Prostate gland (tissue), 2 donors: ENCODE results near the gene ARHGAP35. TPM values are rescaled to one million over a fixed set of nuclear protein-coding genes. Genes with fewer than 3 reads are reported as not detected.

Experiments
- DNase-seq: peaks from one replicate; pipeline ENCODE4 v3.0.0-alpha.2; 2019; ENCODE audit warnings: low spot score
- H3K27ac ChIP-seq, 2 donors: fragments of 200-600 bp; sonication (generic); 2 replicates each; pipeline ENCODE4 v1.5.1; 2017 to 2019
- H3K27me3 ChIP-seq: fragments of 200-600 bp; sonication (generic); replicated peaks from 2 replicates; pipeline ENCODE4 v1.5.1; 2019; ENCODE audit not compliant: insufficient read depth
- H3K36me3 ChIP-seq, 2 donors: fragments of 200-600 bp; sonication (generic); 1 replicate in 1 of 2; 2 replicates in 1 of 2; pipeline versions ENCODE4 v1.5.1 to v1.8.1; 2017 to 2019
- H3K4me1 ChIP-seq: fragments of 200-600 bp; sonication (generic); replicated peaks from 2 replicates; pipeline ENCODE4 v1.5.1; 2019
- H3K4me3 ChIP-seq, 2 donors: fragments of 200-600 bp; sonication (generic); 2 replicates each; pipeline ENCODE4 v1.5.1; 2017 to 2019
- H3K9me3 ChIP-seq: fragments of 200-600 bp; sonication (generic); 2 replicates; pipeline ENCODE4 v1.5.1; 2017
- CTCF ChIP-seq, 4 experiments: fragments of 200-600 bp in 2 of 4; fragments of 450-650 bp in 2 of 4; sonication (generic) in 2 of 4; IDR thresholded peaks; 1 replicate in 3 of 4; 2 replicates in 1 of 4; pipeline ENCODE4 v1.5.1; 2016 to 2019; ENCODE audit warnings: antibody characterized with exemption in 4 of 4, mild to moderate bottlenecking in 2 of 4, moderate library complexity in 2 of 4
- POLR2A ChIP-seq: fragments of 450-650 bp; IDR thresholded peaks from one replicate; pipeline ENCODE4 v1.6.1; 2016; ENCODE audit warnings: antibody characterized with exemption, mild to moderate bottlenecking
- POLR2AphosphoS5 ChIP-seq: sonication (generic); formaldehyde crosslinking; IDR thresholded peaks from one replicate; pipeline ENCODE4 v1.6.1; 2017; ENCODE audit warnings: antibody characterized with exemption
- WGBS: methylation state at CpG from one replicate; pipeline ENCODE4 v1.1.5; 2018; 5-methylcytosine and 5-hydroxymethylcytosine counted together
- intact Hi-C: fragments of 100-400 bp; cut with DNase I; formaldehyde crosslinking; loops from one replicate; pipeline ENCODE4 v1.14.2; 2022
- total RNA-seq, 2 donors: library from RNA; depleted of rRNA; stranded (reverse); fragments of >200 nt; gene quantifications; one replicate each; pipeline ENCODE4 v1.1.0, GENCODE V29; 2016

Gene ARHGAP35
- total RNA-seq, 2 donors from 2014 or later, result 56.3 to 75.0 TPM

- 71% methylated on average over 5 of the region's 5 CpGs for WGBS
- Histone ChIP-seq H3K27me3 (no peaks in the 10 kb centered on the region), H3K4me1 (no peaks in the 10 kb centered on the region), H3K4me3 (no peak overlapping the region), H3K27ac (no peak overlapping the region), H3K36me3 (no peaks in the 10 kb centered on the region), H3K9me3 (no peaks in the 10 kb centered on the region)
- TF ChIP-seq CTCF (IDR thresholded peaks at IDR 0.05) (no peak), POLR2AphosphoS5 (no peak), POLR2A (no peak)
- DNase-seq, result no peak
- intact Hi-C loops, result no loop called here
These were observed 32.3 kb upstream of the ARHGAP35 start for GRCh38 chr19:46828484-46828883.

GRCh38 chr19:46830864-46831263, 29.9 kb upstream of the ARHGAP35 start:
- H3K9me3 ChIP-seq, result no peaks in the 10 kb centered on the region
- no peaks in the 10 kb centered on the region for H3K4me1 ChIP-seq
- no peak overlapping the region for H3K27ac ChIP-seq
- TF ChIP-seq POLR2AphosphoS5, result no peak
- no peak for TF ChIP-seq POLR2A
- no peak for TF ChIP-seq CTCF (IDR thresholded peaks at IDR 0.05)
- intact Hi-C loops, result no loop called here
- 84% methylated on average over 2 of the region's 2 CpGs for WGBS
- H3K4me3 ChIP-seq, result no peak overlapping the region
- DNase-seq, result no peak
- H3K27me3 ChIP-seq, result no peaks in the 10 kb centered on the region
- H3K36me3 ChIP-seq, result no peaks in the 10 kb centered on the region

GRCh38 chr19:46834121-46834520, 26.7 kb upstream of the ARHGAP35 start:
- Histone ChIP-seq H3K36me3 (no peaks in the 10 kb centered on the region), H3K27ac (no peak overlapping the region), H3K9me3 (no peaks in the 10 kb centered on the region), H3K4me3 (no peak overlapping the region), H3K4me1 (no peaks in the 10 kb centered on the region), H3K27me3 (no peaks in the 10 kb centered on the region)
- intact Hi-C loops, result no loop called here
- TF ChIP-seq POLR2A, result no peak
- TF ChIP-seq POLR2AphosphoS5, result no peak
- TF ChIP-seq CTCF (IDR thresholded peaks at IDR 0.05), result no peak
- 90% methylated on average over 5 of the region's 5 CpGs for whole genome bisulfite sequencing
- no peak for DNase-seq

GRCh38 chr19:46834984-46835383, 25.8 kb upstream of the ARHGAP35 start:
- Histone ChIP-seq H3K4me3 (no peak overlapping the region), H3K27ac (no peak overlapping the region), H3K4me1 (peaks cover 6% of the 10 kb centered on the region), H3K27me3 (no peaks in the 10 kb centered on the region), H3K36me3 (no peaks in the 10 kb centered on the region), H3K9me3 (no peaks in the 10 kb centered on the region)
- WGBS, result 98% methylated on average over 6 of the region's 6 CpGs
- intact Hi-C loops, result no loop called here
- no peak for TF ChIP-seq POLR2A
- no peak for TF ChIP-seq POLR2AphosphoS5
- TF ChIP-seq CTCF (IDR thresholded peaks at IDR 0.05), result no peak
- no peak for DNase-seq

GRCh38 chr19:46838160-46838559, 22.6 kb upstream of the ARHGAP35 start:
- TF ChIP-seq POLR2A, result no peak
- TF ChIP-seq POLR2AphosphoS5, result no peak
- no peak for TF ChIP-seq CTCF (IDR thresholded peaks at IDR 0.05)
- DNase-seq, result no peak
- intact Hi-C loops, result loop anchor here (2.0 kb wide), 1 partner anchor 81 kb away; no protein-coding TSS in a partner anchor
- no peak overlapping the region for H3K4me3 ChIP-seq
- no peak overlapping the region for H3K27ac ChIP-seq
- H3K36me3 ChIP-seq, result no peaks in the 10 kb centered on the region
- WGBS, result 72% methylated on average over 20 of the region's 20 CpGs
- H3K27me3 ChIP-seq, result no peaks in the 10 kb centered on the region
- peaks cover 10% of the 10 kb centered on the region for H3K4me1 ChIP-seq
- no peaks in the 10 kb centered on the region for H3K9me3 ChIP-seq
